ENCODE measurements around the gene MRAP2. TPM values are rescaled to one million over a fixed set of nuclear protein-coding genes. Genes with fewer than 3 reads are reported as not detected.
"Not testable (repeated sequence)": the region's sequence is repeated elsewhere in the genome, so short reads cannot be mapped to it uniquely, and the experiment has no call there.

MRAP2 gene
- total RNA-seq, 1 donor from 2014 or later = 5.1 TPM

DNA sequence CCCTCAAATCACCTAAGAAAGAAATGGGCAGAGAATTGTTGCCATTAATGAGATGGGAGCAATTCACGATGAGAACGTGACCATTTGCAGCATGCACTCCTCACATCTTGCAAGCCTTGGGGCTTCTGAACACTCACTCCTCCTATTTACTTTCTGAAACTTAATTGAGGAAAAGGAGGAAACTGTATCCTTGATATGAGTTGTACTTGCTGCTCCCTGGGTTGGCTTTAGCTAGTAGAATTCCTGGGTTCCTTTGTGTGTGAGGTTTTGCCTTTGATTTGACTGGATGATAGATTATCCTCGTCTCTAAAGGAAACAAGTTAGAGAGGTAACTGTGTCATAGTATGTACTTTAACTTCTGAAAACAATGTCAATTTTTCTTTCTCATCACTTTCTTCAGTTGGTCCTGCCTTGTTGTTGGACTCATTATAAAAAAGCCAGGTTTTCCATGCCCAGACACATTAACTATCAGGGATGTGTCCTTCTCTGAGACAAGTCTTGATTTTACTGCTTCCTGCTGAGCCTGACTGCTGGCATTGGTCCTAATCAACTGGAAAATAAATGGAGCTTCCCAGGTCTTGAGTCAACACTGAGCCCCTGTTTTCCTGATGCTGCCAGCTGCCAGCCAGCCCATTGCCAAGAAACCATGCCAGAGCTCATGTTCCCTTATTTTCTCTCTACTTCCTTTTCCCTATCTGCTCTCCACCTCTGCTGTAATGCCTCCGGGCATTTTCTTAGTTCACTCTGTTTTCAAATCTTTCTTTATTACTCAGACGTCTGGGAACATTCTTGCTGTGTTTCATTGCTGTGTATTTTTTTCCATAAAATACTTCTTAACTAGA, 6.0 kb upstream of the MRAP2 start:
- peaks cover 5% of the 10 kb centered on the region for H3K9me3 Mint-ChIP-seq (ENCODE audit: unreplicated experiment)
- no peaks in the 10 kb centered on the region for H3K36me3 Mint-ChIP-seq (ENCODE audit: unreplicated experiment)
- no peaks in the 10 kb centered on the region for H3K4me1 Mint-ChIP-seq (ENCODE audit: low read depth, unreplicated experiment)
- TF ChIP-seq, protein P1, sequence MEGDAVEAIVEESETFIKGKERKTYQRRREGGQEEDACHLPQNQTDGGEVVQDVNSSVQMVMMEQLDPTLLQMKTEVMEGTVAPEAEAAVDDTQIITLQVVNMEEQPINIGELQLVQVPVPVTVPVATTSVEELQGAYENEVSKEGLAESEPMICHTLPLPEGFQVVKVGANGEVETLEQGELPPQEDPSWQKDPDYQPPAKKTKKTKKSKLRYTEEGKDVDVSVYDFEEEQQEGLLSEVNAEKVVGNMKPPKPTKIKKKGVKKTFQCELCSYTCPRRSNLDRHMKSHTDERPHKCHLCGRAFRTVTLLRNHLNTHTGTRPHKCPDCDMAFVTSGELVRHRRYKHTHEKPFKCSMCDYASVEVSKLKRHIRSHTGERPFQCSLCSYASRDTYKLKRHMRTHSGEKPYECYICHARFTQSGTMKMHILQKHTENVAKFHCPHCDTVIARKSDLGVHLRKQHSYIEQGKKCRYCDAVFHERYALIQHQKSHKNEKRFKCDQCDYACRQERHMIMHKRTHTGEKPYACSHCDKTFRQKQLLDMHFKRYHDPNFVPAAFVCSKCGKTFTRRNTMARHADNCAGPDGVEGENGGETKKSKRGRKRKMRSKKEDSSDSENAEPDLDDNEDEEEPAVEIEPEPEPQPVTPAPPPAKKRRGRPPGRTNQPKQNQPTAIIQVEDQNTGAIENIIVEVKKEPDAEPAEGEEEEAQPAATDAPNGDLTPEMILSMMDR (IDR thresholded peaks at IDR 0.05; ENCODE audit: partially characterized antibody, unreplicated experiment) = no peak
- no peaks in the 10 kb centered on the region for H3K27me3 Mint-ChIP-seq (ENCODE audit: unreplicated experiment)
- H3K27ac Mint-ChIP-seq (ENCODE audit: unreplicated experiment) = no peak overlapping the region
- no peak overlapping the region for H3K4me3 Mint-ChIP-seq (ENCODE audit: unreplicated experiment)
- DNase-seq = no peak

DNA sequence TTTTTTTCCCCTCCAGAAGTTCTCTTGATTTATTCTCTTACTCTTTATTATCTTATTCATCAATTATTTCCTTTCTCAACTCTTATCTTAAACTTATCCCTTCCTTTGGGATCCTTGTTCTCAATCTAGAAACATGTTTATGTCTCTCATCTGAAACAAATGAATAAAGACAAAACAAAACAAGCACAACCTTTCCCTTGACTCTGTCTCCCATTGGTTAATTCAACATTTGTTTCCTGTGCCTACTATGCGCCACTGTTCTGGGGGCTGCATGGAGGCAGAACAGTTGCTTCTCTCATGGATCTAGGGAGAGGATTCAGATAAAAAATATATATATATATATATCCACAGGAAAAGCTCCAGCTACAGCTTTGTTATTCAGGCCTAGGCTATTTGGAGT, 5.2 kb upstream of the MRAP2 start:
- no peak for DNase-seq
- peaks cover 5% of the 10 kb centered on the region for H3K9me3 Mint-ChIP-seq (ENCODE audit: unreplicated experiment)
- TF ChIP-seq, protein P1 (IDR thresholded peaks at IDR 0.05; ENCODE audit: partially characterized antibody, unreplicated experiment) = no peak
- H3K36me3 Mint-ChIP-seq (ENCODE audit: unreplicated experiment) = no peaks in the 10 kb centered on the region
- H3K27ac Mint-ChIP-seq (ENCODE audit: unreplicated experiment) = no peak overlapping the region
- H3K27me3 Mint-ChIP-seq (ENCODE audit: unreplicated experiment) = no peaks in the 10 kb centered on the region
- no peak overlapping the region for H3K4me3 Mint-ChIP-seq (ENCODE audit: unreplicated experiment)
- no peaks in the 10 kb centered on the region for H3K4me1 Mint-ChIP-seq (ENCODE audit: low read depth, unreplicated experiment)

DNA sequence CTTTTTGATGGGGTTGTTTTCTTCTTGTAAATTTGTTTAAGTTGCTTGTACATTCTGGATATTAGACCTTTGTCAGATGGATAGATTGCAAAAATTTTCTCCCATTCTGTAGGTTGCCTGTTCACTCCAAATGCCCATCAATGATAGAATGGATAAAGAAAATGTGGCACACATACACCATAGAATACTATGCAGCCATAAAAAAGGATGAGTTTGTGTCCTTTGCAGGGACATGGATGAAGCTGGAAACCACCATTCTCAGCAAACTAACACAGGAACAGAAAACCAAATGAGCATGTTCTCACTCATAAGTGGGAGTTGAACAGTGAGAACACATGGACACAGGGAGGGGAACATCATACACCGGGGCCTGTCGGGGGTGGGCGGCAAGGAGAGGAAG, 1.6 kb upstream of the MRAP2 start:
- DNase-seq; H3K36me3 Mint-ChIP-seq (ENCODE audit: unreplicated experiment); H3K9me3 Mint-ChIP-seq (ENCODE audit: unreplicated experiment); H3K27me3 Mint-ChIP-seq (ENCODE audit: unreplicated experiment); H3K27ac Mint-ChIP-seq (ENCODE audit: unreplicated experiment); H3K4me3 Mint-ChIP-seq (ENCODE audit: unreplicated experiment); H3K4me1 Mint-ChIP-seq (ENCODE audit: low read depth, unreplicated experiment): not testable (repeated sequence)

DNA sequence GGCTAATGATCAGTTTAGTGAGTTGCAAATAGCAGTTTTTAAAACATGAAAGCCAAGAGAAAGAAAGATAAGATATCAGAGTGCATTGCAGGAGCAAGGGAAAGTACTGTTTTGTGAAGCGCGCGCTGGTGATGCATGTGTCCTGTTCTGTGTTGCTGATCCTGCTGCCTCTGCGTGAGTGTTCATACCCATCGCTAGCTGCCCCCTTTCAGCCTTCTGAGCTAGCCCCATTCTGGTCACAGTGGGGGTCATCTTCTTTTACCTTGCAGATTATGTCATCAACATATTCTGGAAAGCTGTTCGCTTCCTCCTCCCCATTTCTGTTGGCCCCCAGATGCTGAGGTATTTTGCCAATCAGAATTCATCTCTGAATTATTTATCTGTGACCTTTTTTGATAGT, 1.9 kb downstream of the MRAP2 start:
- no peak overlapping the region for H3K27ac Mint-ChIP-seq (ENCODE audit: unreplicated experiment)
- H3K27me3 Mint-ChIP-seq (ENCODE audit: unreplicated experiment) = peaks cover 6% of the 10 kb centered on the region
- H3K4me3 Mint-ChIP-seq (ENCODE audit: unreplicated experiment) = peak overlapping the region; percentile 60
- peaks cover 7% of the 10 kb centered on the region for H3K4me1 Mint-ChIP-seq (ENCODE audit: low read depth, unreplicated experiment)
- peaks cover 6% of the 10 kb centered on the region for H3K36me3 Mint-ChIP-seq (ENCODE audit: unreplicated experiment)
- no peak for DNase-seq
- H3K9me3 Mint-ChIP-seq (ENCODE audit: unreplicated experiment) = peaks cover 6% of the 10 kb centered on the region
- TF ChIP-seq, protein P1 (IDR thresholded peaks at IDR 0.05; ENCODE audit: partially characterized antibody, unreplicated experiment) = no peak

DNA sequence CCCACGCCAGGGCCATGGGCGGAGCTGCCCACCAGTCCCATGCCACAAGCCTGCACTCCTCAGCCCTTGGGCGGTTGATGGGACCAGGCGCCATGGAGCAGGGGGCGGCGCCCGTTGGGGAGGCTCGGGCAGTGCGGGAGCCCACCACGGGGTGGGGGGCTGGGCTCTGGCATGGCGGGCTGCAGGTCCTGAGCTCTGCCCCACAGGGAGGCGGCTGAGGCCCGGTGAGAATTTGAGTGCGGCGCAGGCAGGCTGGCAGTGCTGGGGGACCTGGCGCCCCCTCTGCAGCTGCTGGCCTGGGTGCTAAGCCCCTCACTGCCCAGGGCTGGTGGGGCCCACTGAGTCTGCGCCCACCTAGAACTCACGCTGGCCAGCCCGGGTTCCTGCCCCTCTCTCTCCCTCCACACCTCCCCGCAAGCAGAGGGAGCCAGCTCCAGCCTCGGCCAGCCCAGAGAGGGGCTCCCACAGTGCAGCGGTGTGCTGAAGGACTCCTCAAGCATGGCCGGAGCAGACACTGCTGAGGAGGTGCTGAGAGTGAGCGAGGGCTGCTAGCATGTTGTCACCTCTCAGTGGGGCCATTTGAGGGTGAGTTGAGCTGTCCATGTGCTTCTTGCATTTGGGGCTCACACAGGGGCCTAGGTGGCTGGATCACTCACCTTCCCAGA, 4.0 kb downstream of the MRAP2 start:
- Mint-ChIP-seq H3K36me3 (ENCODE audit: unreplicated experiment) (peaks cover 10% of the 10 kb centered on the region), H3K27me3 (ENCODE audit: unreplicated experiment) (peaks cover 9% of the 10 kb centered on the region), H3K4me3 (ENCODE audit: unreplicated experiment) (no peak overlapping the region), H3K9me3 (ENCODE audit: unreplicated experiment) (peaks cover 5% of the 10 kb centered on the region), H3K4me1 (ENCODE audit: low read depth, unreplicated experiment) (peaks cover 7% of the 10 kb centered on the region), H3K27ac (ENCODE audit: unreplicated experiment) (no peak overlapping the region)
- no peak for DNase-seq
- TF ChIP-seq, protein P1 (IDR thresholded peaks at IDR 0.05; ENCODE audit: partially characterized antibody, unreplicated experiment) = no peak

Measured in glutamatergic neuron (in vitro differentiated cells).